Measurements from ENCODE around the gene KDM1B. TPM values are rescaled to one million over a fixed set of nuclear protein-coding genes. Genes with fewer than 3 reads are reported as not detected.

The KDM1B gene
- total and polyA plus RNA-seq, 2 of the 8 experiments (the other 6 are each of a cell fraction or from before 2014, with no cell fraction given): 3.7 to 7.5 TPM

GRCh38 chr6:18264219-18264922, 109.1 kb downstream of the KDM1B start, which contains the start of gene DEK (continued):
- no peak for TF ChIP-seq EGR1 (IDR thresholded peaks at IDR 0.05; ENCODE audit: borderline replicate concordance, low read depth, low read length)
- no peak for TF ChIP-seq SP1 (IDR thresholded peaks at IDR 0.05; ENCODE audit: low read depth, low read length)
- TF ChIP-seq EZH2 (IDR thresholded peaks at IDR 0.05; ENCODE audit: low read depth, low read length, severe bottlenecking): no peak
- TF ChIP-seq JUND (IDR thresholded peaks at IDR 0.05; ENCODE audit: low read length): no peak
- TF ChIP-seq BRCA1 (IDR thresholded peaks at IDR 0.05; ENCODE audit: low read depth, low read length): no peak
- no peak for TF ChIP-seq SP4 (IDR thresholded peaks at IDR 0.05; ENCODE audit: low read length)
- TF ChIP-seq POLR2AphosphoS5 (IDR thresholded peaks at IDR 0.05; ENCODE audit: low read depth, low read length): peak; percentile 0; the same call in 1 of the 2 replicates
- no peak for TF ChIP-seq SUZ12 (IDR thresholded peaks at IDR 0.05; ENCODE audit: low read length)
- TF ChIP-seq POU5F1 (IDR thresholded peaks at IDR 0.05; ENCODE audit: low read depth, low read length): no peak
- TF ChIP-seq CTCF (IDR thresholded peaks at IDR 0.05; ENCODE audit: control extremely low read depth in 1 of 3, insufficient read depth in 1 of 3, low read depth in 1 of 3, low read length in 3 of 3): peak; percentile 10 to 41 (median 19); a peak in 3 of 4 replicates
- TF ChIP-seq CEBPB (IDR thresholded peaks at IDR 0.05; ENCODE audit: low read depth, low read length): no peak
- TF ChIP-seq KDM4A (IDR thresholded peaks at IDR 0.05; ENCODE audit: low read depth, low read length, severe bottlenecking): peak; percentile 28
- 0 out of 2 replicates have a peak, but pooled peaks have one; percentile 7 for TF ChIP-seq MAX (IDR thresholded peaks at IDR 0.05)
- TF ChIP-seq TAF1 (IDR thresholded peaks at IDR 0.05; ENCODE audit: low read depth, low read length): peak; percentile 86
- TF ChIP-seq CHD2 (IDR thresholded peaks at IDR 0.05; ENCODE audit: low read length): no peak
- TF ChIP-seq EP300 (IDR thresholded peaks at IDR 0.05; ENCODE audit: borderline replicate concordance in 1 of 2, low read depth in 2 of 2, low read length in 2 of 2): no peak
- TF ChIP-seq MAFK (IDR thresholded peaks at IDR 0.05; ENCODE audit: low read depth, low read length): no peak
- TF ChIP-seq ATF3 (IDR thresholded peaks at IDR 0.05; ENCODE audit: insufficient read depth, low read depth, low read length): no peak
- TF ChIP-seq TCF12 (IDR thresholded peaks at IDR 0.05; ENCODE audit: low read depth, low read length): no peak
- TF ChIP-seq HDAC6 (IDR thresholded peaks at IDR 0.05; ENCODE audit: low read depth, low read length): no peak
- TF ChIP-seq GTF2F1 (IDR thresholded peaks at IDR 0.05; ENCODE audit: borderline replicate concordance, low read depth, low read length): no peak
- peak; percentile 66; the same call in 1 of the 2 replicates for TF ChIP-seq TBP (IDR thresholded peaks at IDR 0.05; ENCODE audit: low read depth, low read length)
